PC-9 (cell line): ENCODE measurements around the gene FAM171A1. TPM values are rescaled to one million over a fixed set of nuclear protein-coding genes. Genes with fewer than 3 reads are reported as not detected.
"Not testable (repeated sequence)": the region's sequence is repeated elsewhere in the genome, so short reads cannot be mapped to it uniquely, and the experiment has no call there.

Experiments
- BruUV-seq: library from RNA; stranded (reverse); fragments of 400-500 nt; replicated peaks from 2 replicates; lab custom pipeline; 2021; lab: Mats Ljungman, UMichigan
- CTCF ChIA-PET: fragments of 300-600 bp; sonication (Branson Sonifier 250); formaldehyde crosslinking; loops from one replicate; lab custom pipeline; 2022; ENCODE audit warnings: antibody characterized with exemption; lab: Charles Lee
- POLR2A ChIA-PET: fragments of 300-600 bp; sonication (Branson Sonifier 250); formaldehyde crosslinking; loops from one replicate; lab custom pipeline; 2022; ENCODE audit warnings: antibody characterized with exemption; ENCODE audit not compliant: unreplicated experiment; lab: Charles Lee
- DNase-seq, 2 experiments: peaks; one replicate each; pipeline versions ENCODE4 v3.0.0 to v3.0.0-alpha.2; 2015 to 2022; ENCODE audit warnings: mixed read lengths in 1 of 2
- H2AFZ ChIP-seq: fragments of 200-600 bp; sonication (generic); 2 replicates; pipeline ENCODE4 v1.8.1; 2017; ENCODE audit warnings: antibody characterized with exemption
- H3F3A ChIP-seq: fragments of 200-600 bp; sonication (generic); 2 replicates; pipeline ENCODE4 v1.8.1; 2017; ENCODE audit warnings: antibody characterized with exemption, mild to moderate bottlenecking, low read depth; ENCODE audit not compliant: insufficient read depth
- H3K27ac ChIP-seq: fragments of 200-600 bp; sonication (generic); 2 replicates; pipeline ENCODE4 v1.6.1; 2016; ENCODE audit warnings: mixed run types
- H3K27me3 ChIP-seq: fragments of 200-600 bp; sonication (generic); 2 replicates; pipeline ENCODE4 v1.6.1; 2016; ENCODE audit warnings: low read depth, mixed run types; ENCODE audit not compliant: insufficient read depth
- H3K36me3 ChIP-seq: fragments of 200-600 bp; sonication (generic); 2 replicates; pipeline ENCODE4 v1.6.1; 2016; ENCODE audit warnings: low read depth, mixed run types
- H3K4me1 ChIP-seq: fragments of 200-600 bp; sonication (generic); replicated peaks from 2 replicates; pipeline ENCODE4 v1.6.1; 2016; ENCODE audit warnings: mixed run types; ENCODE audit not compliant: insufficient read depth
- H3K4me2 ChIP-seq: fragments of 200-600 bp; sonication (generic); 2 replicates; pipeline ENCODE4 v1.6.1; 2017; ENCODE audit warnings: mixed run types
- H3K4me3 ChIP-seq: fragments of 200-600 bp; sonication (generic); 2 replicates; pipeline ENCODE4 v1.6.1; 2016; ENCODE audit warnings: mixed run types
- H3K79me2 ChIP-seq: fragments of 200-600 bp; sonication (generic); 2 replicates; pipeline ENCODE4 v1.6.1; 2017; ENCODE audit warnings: low read depth, mixed run types
- H3K9me2 ChIP-seq: fragments of 200-600 bp; sonication (generic); 2 replicates; pipeline ENCODE4 v1.8.1; 2017; ENCODE audit warnings: mild to moderate bottlenecking; ENCODE audit not compliant: insufficient read depth
- H3K9me3 ChIP-seq: fragments of 200-600 bp; sonication (generic); 2 replicates; pipeline ENCODE4 v1.8.1; 2016; ENCODE audit warnings: low read depth; ENCODE audit not compliant: insufficient read depth
- H4K20me1 ChIP-seq: fragments of 200-600 bp; sonication (generic); 2 replicates; pipeline ENCODE4 v1.8.1; 2017; ENCODE audit not compliant: insufficient read depth
- EZH2 ChIP-seq: fragments of 200-600 bp; sonication (generic); IDR thresholded peaks from 2 replicates; pipeline ENCODE4 v1.8.0; 2017; ENCODE audit warnings: antibody characterized with exemption, low read depth
- intact Hi-C: fragments of 100-400 bp; cut with micrococcal nuclease; formaldehyde crosslinking; loops from one replicate; pipeline ENCODE4 v1.10.0; 2022; ENCODE audit not compliant: unreplicated experiment
- total RNA-seq: library from RNA; stranded (reverse); gene quantifications from 2 replicates; pipeline ENCODE4 v1.2.3, GENCODE V29; 2021
- TF ChIP-seq, protein P1 (sequence below): fragments of 200-600 bp; sonication (generic); conservative IDR thresholded peaks from 2 replicates; pipeline ENCODE4 v1.6.1; 2017; ENCODE audit warnings: mixed run types, antibody characterized with exemption, mild to moderate bottlenecking, moderate library complexity

Gene FAM171A1
- total RNA-seq, 1 experiment from 2014 or later: 3.0 TPM

GRCh38 chr10:15333909-15334649 is 37.0 kb downstream of the FAM171A1 start:
- no peak overlapping the region for H3K27ac ChIP-seq
- peaks cover 46% of the 10 kb centered on the region for H3K27me3 ChIP-seq
- intact Hi-C loops: no loop called here
- H3K36me3 ChIP-seq: no peaks in the 10 kb centered on the region
- TF ChIP-seq, protein P1, sequence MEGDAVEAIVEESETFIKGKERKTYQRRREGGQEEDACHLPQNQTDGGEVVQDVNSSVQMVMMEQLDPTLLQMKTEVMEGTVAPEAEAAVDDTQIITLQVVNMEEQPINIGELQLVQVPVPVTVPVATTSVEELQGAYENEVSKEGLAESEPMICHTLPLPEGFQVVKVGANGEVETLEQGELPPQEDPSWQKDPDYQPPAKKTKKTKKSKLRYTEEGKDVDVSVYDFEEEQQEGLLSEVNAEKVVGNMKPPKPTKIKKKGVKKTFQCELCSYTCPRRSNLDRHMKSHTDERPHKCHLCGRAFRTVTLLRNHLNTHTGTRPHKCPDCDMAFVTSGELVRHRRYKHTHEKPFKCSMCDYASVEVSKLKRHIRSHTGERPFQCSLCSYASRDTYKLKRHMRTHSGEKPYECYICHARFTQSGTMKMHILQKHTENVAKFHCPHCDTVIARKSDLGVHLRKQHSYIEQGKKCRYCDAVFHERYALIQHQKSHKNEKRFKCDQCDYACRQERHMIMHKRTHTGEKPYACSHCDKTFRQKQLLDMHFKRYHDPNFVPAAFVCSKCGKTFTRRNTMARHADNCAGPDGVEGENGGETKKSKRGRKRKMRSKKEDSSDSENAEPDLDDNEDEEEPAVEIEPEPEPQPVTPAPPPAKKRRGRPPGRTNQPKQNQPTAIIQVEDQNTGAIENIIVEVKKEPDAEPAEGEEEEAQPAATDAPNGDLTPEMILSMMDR: no peak
- TF ChIP-seq EZH2: no peak
- no peaks in the 10 kb centered on the region for H3K9me2 ChIP-seq
- POLR2A ChIA-PET: no interaction called here
- H3K4me1 ChIP-seq: no peaks in the 10 kb centered on the region
- no peaks in the 10 kb centered on the region for H4K20me1 ChIP-seq
- no peaks in the 10 kb centered on the region for H3F3A ChIP-seq
- no peak overlapping the region for H3K4me2 ChIP-seq
- no peak for DNase-seq
- no TSS peak for BruUV-seq
- CTCF ChIA-PET: interaction anchor here (0.7 kb wide), 1 partner anchor 16 kb away, joined by 4 read pairs; no protein-coding TSS in a partner anchor
- no peak overlapping the region for H3K4me3 ChIP-seq
- H3K9me3 ChIP-seq: no peaks in the 10 kb centered on the region
- no peak overlapping the region for H2AFZ ChIP-seq
- no peaks in the 10 kb centered on the region for H3K79me2 ChIP-seq

DNA sequence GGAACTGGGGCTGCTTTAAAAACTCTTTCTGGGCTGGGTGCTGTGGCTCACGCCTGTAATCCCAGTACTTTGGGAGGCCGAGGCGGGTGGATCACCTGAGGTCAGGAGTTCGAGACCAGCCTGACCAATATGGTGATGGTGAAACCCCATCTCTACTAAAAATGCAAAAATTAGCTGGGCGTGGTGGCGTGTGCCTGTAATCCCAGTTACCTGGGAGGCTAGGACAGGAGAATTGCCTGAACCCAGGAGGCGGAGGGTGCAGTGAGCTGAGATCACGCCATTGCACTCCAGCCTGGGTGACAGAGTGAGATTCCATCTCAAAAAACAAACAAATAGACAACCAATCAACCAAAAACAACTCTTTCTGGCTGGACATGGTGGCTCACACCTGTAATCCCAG is 37.9 kb downstream of the FAM171A1 start:
- H3K27me3 ChIP-seq: peaks cover 42% of the 10 kb centered on the region
- POLR2A ChIA-PET, H2AFZ ChIP-seq, H3K27ac ChIP-seq, H4K20me1 ChIP-seq, H3K36me3 ChIP-seq, H3K4me2 ChIP-seq, H3K9me2 ChIP-seq, H3K4me1 ChIP-seq, intact Hi-C loops, H3F3A ChIP-seq, DNase-seq, CTCF ChIA-PET, H3K4me3 ChIP-seq, H3K79me2 ChIP-seq, H3K9me3 ChIP-seq, BruUV-seq: not testable (repeated sequence)

DNA sequence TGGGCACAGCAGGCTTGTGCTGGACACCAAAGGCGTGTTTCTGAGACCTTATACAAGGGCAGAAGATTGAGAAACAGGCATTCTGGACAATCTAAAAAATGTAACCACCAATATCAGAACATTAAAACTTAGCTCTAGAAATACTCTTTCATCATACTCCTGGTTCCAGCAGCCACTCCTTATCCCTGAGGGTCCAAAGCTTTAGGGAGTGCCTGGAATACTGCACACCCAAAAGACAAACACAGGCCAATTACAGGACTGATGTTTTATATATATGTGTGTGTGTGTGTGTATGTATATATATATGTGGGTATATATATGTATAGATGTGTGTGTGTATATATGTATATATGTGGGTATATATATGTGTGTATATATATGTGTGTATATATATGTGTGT is 39.6 kb downstream of the FAM171A1 start:
- H3K9me3 ChIP-seq: no peaks in the 10 kb centered on the region
- no peak overlapping the region for H2AFZ ChIP-seq
- H3K27ac ChIP-seq: no peak overlapping the region
- CTCF ChIA-PET: no interaction called here
- intact Hi-C loops: no loop called here
- POLR2A ChIA-PET: no interaction called here
- no peaks in the 10 kb centered on the region for H3K9me2 ChIP-seq
- no peaks in the 10 kb centered on the region for H3F3A ChIP-seq
- no peaks in the 10 kb centered on the region for H4K20me1 ChIP-seq
- H3K4me2 ChIP-seq: no peak overlapping the region
- DNase-seq: no peak
- no peaks in the 10 kb centered on the region for H3K4me1 ChIP-seq
- H3K36me3 ChIP-seq: no peaks in the 10 kb centered on the region
- H3K4me3 ChIP-seq: no peak overlapping the region
- TF ChIP-seq, protein P1: no peak
- TF ChIP-seq EZH2: no peak
- no peaks in the 10 kb centered on the region for H3K79me2 ChIP-seq
- H3K27me3 ChIP-seq: peaks cover 35% of the 10 kb centered on the region
- BruUV-seq: no TSS peak

GRCh38 chr10:15329437-15329836 is 41.7 kb downstream of the FAM171A1 start:
- no peak for DNase-seq
- Histone ChIP-seq H3K4me3 (no peak overlapping the region), H3K4me1 (no peaks in the 10 kb centered on the region), H3K79me2 (no peaks in the 10 kb centered on the region), H2AFZ (no peak overlapping the region), H3K9me3 (no peaks in the 10 kb centered on the region), H3K36me3 (no peaks in the 10 kb centered on the region), H3K27ac (no peak overlapping the region), H3K4me2 (no peak overlapping the region), H3F3A (no peaks in the 10 kb centered on the region), H4K20me1 (no peaks in the 10 kb centered on the region), H3K27me3 (peaks cover 16% of the 10 kb centered on the region; the same call in 1 of the 2 replicates), H3K9me2 (no peaks in the 10 kb centered on the region)
- ChIA-PET CTCF (no interaction called here), POLR2A (no interaction called here)
- BruUV-seq: no TSS peak
- intact Hi-C loops: no loop called here
- TF ChIP-seq, protein P1: no peak
- TF ChIP-seq EZH2: no peak
